Gastrocnemius medialis (tissue), 4 donors: Measurements from ENCODE around the gene PPP1R12B. TPM values are rescaled to one million over a fixed set of nuclear protein-coding genes. Genes with fewer than 3 reads are reported as not detected.
"Not testable (repeated sequence)": the region's sequence is repeated elsewhere in the genome, so short reads cannot be mapped to it uniquely, and the experiment has no call there.

Source experiments
- ATAC-seq, 2 donors: fragments of 150-250 bp; one replicate each; pipeline ENCODE4 v1.9.1; 2016
- DNase-seq, 2 donors: peaks; one replicate each; pipeline ENCODE4 v3.0.0-alpha.2; 2019
- H3K27ac ChIP-seq, 4 donors: fragments of 200-600 bp; sonication (generic); 1 replicate in 1 of 4; 2 replicates in 3 of 4; pipeline ENCODE4 v1.5.1; 2016 to 2018; ENCODE audit warnings: mild to moderate bottlenecking in 2 of 4, moderate library complexity in 1 of 4
- H3K27me3 ChIP-seq, 3 donors: fragments of 200-600 bp; sonication (generic) in 2 of 3; 1 replicate in 1 of 3; 2 replicates in 2 of 3; pipeline versions ENCODE4 v1.5.1 to v1.6.0; 2016 to 2019; ENCODE audit warnings: mild to moderate bottlenecking in 1 of 3, moderate library complexity in 1 of 3
- H3K36me3 ChIP-seq, 2 donors: fragments of 200-600 bp; sonication (generic) in 1 of 2; one replicate each; pipeline ENCODE4 v1.5.1; 2017 to 2018
- H3K4me1 ChIP-seq, 2 donors: fragments of 200-600 bp; sonication (generic) in 1 of 2; one replicate each; pipeline ENCODE4 v1.5.1; 2016 to 2017; ENCODE audit warnings: mild to moderate bottlenecking in 2 of 2
- H3K4me3 ChIP-seq, 4 donors: fragments of 200-600 bp; sonication (generic) in 3 of 4; 1 replicate in 1 of 4; 2 replicates in 3 of 4; pipeline ENCODE4 v1.5.1; 2016 to 2019; ENCODE audit warnings: mild to moderate bottlenecking in 2 of 4
- H3K9me3 ChIP-seq, 3 donors: fragments of 200-600 bp; sonication (generic) in 2 of 3; 1 replicate in 1 of 3; 2 replicates in 2 of 3; pipeline ENCODE4 v1.5.1; 2016 to 2019
- POLR2A ChIP-seq, 2 donors: fragments of 450-650 bp; IDR thresholded peaks; one replicate each; pipeline ENCODE4 v1.6.1; 2017; ENCODE audit warnings: antibody characterized with exemption in 2 of 2, mild to moderate bottlenecking in 2 of 2, moderate library complexity in 2 of 2
- in situ Hi-C, 4 donors: fragments of 200-750 bp; cut with MboI; loops; one replicate each; pipeline versions ENCODE4 v1.15.0 to v1.8.0; 2017; ENCODE audit warnings: low sequenced_read_pairs in 4 of 4
- intact Hi-C: fragments of 100-400 bp; cut with DNase I; formaldehyde crosslinking; loops from one replicate; pipeline ENCODE4 v1.15.1; 2023; ENCODE audit warnings: low total_unique reads
- total RNA-seq, 4 donors: library from RNA; depleted of rRNA; stranded (reverse); fragments of >200 nt; gene quantifications; one replicate each; pipeline versions ENCODE4 v1.1.0 to v1.2.3, GENCODE V29; 2016
- TF ChIP-seq, protein P1 (sequence below), 5 experiments: fragments of 450-650 bp in 3 of 5; fragments of 200-600 bp in 2 of 5; sonication (generic) in 2 of 5; IDR thresholded peaks in 4 of 5; conservative IDR thresholded peaks in 1 of 5; 1 replicate in 4 of 5; 2 replicates in 1 of 5; pipeline ENCODE4 v1.5.1; 2016 to 2019; ENCODE audit warnings: antibody characterized with exemption in 5 of 5, mild to moderate bottlenecking in 3 of 5, moderate library complexity in 3 of 5

The PPP1R12B gene
- total RNA-seq, 4 donors from 2014 or later = 127 to 207 (median 139) TPM

DNA sequence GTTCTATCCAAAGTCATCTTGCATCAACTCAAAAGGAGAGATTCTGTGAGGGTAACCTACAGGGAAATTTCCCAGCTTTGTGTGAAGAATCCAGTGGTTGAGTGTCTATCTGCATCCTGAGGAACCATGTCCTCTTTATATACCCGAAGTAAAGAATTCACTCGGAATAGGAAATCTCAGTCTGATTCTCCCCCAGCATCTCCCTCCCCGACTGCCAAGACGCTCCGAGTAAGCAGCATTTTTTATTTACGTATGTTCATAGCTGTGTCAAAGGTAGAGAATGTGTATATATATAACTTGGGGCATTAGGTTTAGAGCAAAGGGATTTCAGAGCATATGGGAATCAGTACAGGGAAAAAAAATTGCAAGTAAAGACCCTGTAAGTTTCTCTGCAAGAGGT lies 191.5 kb downstream of the PPP1R12B start:
- Histone ChIP-seq H3K4me1 (peaks cover 49 to 64% of the 10 kb centered on the region in 2 donors), H3K36me3 (no peaks in the 10 kb centered on the region), H3K27ac (peak overlapping the region; percentile 62 to 75 (median 67)), H3K4me3 (peak overlapping the region in 3 of 4 donors; percentile 1 to 38 (median 31)), H3K27me3 (no peaks in the 10 kb centered on the region), H3K9me3 (no peaks in the 10 kb centered on the region)
- in situ Hi-C loops (no loop called here), intact Hi-C loops (no loop called here)
- ATAC-seq (no peak), DNase-seq (no peak)
- no peak for TF ChIP-seq POLR2A (IDR thresholded peaks at IDR 0.05)
- TF ChIP-seq, protein P1, sequence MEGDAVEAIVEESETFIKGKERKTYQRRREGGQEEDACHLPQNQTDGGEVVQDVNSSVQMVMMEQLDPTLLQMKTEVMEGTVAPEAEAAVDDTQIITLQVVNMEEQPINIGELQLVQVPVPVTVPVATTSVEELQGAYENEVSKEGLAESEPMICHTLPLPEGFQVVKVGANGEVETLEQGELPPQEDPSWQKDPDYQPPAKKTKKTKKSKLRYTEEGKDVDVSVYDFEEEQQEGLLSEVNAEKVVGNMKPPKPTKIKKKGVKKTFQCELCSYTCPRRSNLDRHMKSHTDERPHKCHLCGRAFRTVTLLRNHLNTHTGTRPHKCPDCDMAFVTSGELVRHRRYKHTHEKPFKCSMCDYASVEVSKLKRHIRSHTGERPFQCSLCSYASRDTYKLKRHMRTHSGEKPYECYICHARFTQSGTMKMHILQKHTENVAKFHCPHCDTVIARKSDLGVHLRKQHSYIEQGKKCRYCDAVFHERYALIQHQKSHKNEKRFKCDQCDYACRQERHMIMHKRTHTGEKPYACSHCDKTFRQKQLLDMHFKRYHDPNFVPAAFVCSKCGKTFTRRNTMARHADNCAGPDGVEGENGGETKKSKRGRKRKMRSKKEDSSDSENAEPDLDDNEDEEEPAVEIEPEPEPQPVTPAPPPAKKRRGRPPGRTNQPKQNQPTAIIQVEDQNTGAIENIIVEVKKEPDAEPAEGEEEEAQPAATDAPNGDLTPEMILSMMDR (IDR thresholded peaks at IDR 0.05 in 4 of 5, conservative IDR thresholded peaks at IDR 0.05 in 1 of 5) = no peak

DNA sequence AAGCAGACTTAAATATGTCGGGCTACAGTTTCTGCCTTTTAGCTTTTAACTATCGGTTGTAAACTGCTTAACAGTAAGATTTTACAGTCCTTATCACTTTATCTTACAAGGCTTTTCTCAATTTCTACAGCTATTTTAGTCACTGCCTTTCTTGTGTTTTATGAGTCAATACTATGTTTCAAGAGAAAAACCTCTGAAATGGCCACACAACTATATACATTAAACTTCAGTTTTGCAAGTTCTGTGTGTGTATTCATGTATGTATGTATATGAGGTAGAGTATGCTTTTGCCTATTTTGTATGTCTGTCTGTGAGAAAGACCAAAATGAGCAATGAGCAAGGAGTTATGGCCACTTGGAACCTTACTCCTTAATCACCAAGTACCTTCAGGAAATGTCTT lies 191.9 kb downstream of the PPP1R12B start:
- no peaks in the 10 kb centered on the region for H3K27me3 ChIP-seq
- no peaks in the 10 kb centered on the region for H3K36me3 ChIP-seq
- H3K27ac ChIP-seq = peak overlapping the region; percentile 62 to 75 (median 67)
- in situ Hi-C loops = no loop called here
- intact Hi-C loops = no loop called here
- DNase-seq = no peak
- no peaks in the 10 kb centered on the region for H3K9me3 ChIP-seq
- TF ChIP-seq, protein P1 (IDR thresholded peaks at IDR 0.05 in 4 of 5, conservative IDR thresholded peaks at IDR 0.05 in 1 of 5) = no peak
- no peak for TF ChIP-seq POLR2A (IDR thresholded peaks at IDR 0.05)
- peak overlapping the region in 1 of 4 donors; percentile 38 for H3K4me3 ChIP-seq
- no peak for ATAC-seq
- H3K4me1 ChIP-seq = peaks cover 54 to 68% of the 10 kb centered on the region in 2 donors

DNA sequence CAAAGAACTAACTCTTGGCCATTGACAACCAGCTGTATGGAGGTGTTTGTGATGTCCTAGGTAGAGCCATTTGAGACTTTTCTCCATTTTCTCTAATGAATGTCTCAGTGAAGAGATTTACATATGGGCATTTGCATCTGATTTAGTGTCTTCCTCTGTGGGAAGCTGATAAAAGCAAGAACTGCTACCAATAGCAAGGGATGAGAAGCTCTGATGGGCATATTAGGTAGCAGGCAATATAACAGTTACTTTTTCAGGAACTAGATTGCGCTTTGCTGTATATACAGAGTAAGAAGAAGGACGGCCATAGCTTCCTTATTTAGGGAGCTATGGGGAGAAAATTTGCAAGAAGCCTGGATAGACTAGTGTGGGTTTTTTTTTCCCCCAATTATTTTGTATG lies 192.4 kb downstream of the PPP1R12B start:
- H3K36me3 ChIP-seq, H3K9me3 ChIP-seq, DNase-seq, in situ Hi-C loops, H3K27me3 ChIP-seq, intact Hi-C loops, ATAC-seq: not testable (repeated sequence)
- H3K4me3 ChIP-seq = peak overlapping the region in 1 of 4 donors; percentile 38
- peak overlapping the region; percentile 62 to 75 (median 67) for H3K27ac ChIP-seq
- H3K4me1 ChIP-seq = peaks cover 58 to 72% of the 10 kb centered on the region in 2 donors

DNA sequence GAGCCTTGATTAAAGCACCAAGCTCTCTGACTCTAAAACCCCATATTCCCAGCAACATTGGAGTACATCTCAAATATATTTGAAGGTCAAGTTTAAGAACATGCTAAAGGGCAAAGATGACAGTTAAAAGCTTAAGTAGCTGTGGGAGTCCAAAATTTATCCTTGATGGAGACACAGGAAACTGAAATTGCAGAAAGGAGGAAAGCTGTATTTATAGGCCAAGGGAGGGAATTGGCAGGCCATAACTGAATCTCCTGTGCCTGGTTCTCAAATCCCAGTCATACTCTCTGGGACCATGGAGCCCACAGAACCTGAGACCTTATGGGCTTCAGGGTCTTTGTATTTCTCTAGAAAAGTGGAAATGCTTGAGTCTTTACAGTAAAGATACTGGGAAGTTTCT lies 193.9 kb downstream of the PPP1R12B start:
- DNase-seq, intact Hi-C loops, H3K9me3 ChIP-seq, H3K27me3 ChIP-seq, ATAC-seq, H3K36me3 ChIP-seq, H3K4me3 ChIP-seq, in situ Hi-C loops: not testable (repeated sequence)
- H3K4me1 ChIP-seq = peaks cover 72 to 88% of the 10 kb centered on the region in 2 donors
- H3K27ac ChIP-seq = peak overlapping the region; percentile 50 to 83 (median 68)

DNA sequence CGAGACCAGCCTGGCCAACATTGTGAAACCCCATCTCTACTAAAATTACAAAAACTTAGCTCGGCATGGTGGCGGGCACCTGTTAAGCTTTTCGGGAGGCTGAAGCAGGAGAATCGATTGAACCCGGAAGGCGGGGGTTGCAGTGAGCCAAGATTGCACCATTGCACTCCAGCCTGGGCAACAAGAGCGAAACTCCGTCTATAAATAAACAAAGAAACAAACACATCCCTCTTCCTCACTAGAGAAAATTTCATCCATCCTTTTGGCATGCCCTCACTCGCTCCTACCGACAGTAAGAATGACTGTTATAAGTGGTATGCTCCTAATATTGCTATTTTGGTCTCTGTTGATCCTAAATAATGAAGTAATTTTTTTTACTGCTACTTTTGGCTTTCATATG lies 195.0 kb downstream of the PPP1R12B start:
- intact Hi-C loops, H3K9me3 ChIP-seq, H3K27me3 ChIP-seq, H3K36me3 ChIP-seq, in situ Hi-C loops: not testable (repeated sequence)
- DNase-seq = peak in 1 of 2 donors; percentile 23
- Histone ChIP-seq H3K27ac (peak overlapping the region; percentile 50 to 83 (median 68)), H3K4me1 (peaks cover 78 to 92% of the 10 kb centered on the region in 2 donors), H3K4me3 (peak overlapping the region in 2 of 4 donors; percentile 9 to 22)
- ATAC-seq = peak; percentile 20 to 43

DNA sequence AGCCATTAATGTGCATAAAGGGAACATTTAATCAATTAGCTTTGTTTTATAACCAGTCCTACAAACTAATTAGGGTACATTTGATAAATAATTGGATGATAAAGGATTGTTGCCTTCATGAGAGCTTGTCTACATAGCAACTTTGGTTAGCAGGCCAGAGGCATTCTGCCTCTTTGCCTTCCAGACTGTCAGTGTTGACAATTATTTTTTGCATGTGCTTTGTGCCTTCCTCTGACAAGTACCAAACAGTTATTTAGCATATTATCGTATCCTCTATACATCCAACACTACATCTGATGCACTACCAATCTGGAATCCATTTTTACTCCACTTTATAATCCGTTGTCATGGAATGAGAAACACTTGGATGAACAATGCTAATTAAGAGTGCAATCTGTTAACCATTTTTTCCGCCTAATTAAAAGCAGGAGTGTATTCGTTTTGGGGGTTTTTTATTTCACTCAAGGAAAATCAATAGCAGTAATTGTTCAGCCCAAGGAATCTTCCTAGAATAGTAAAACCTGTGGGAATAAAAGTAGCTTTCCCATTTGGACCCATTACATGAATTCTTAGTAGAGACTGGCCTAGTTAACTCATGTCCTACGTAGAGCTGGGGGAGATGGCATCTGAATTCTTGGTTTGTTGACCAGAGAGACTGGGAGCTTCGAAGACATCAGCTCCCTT lies 196.4 kb downstream of the PPP1R12B start:
- DNase-seq, ATAC-seq, H3K36me3 ChIP-seq, H3K9me3 ChIP-seq, in situ Hi-C loops, H3K27me3 ChIP-seq, H3K4me3 ChIP-seq: not testable (repeated sequence)
- Histone ChIP-seq H3K27ac (peak overlapping the region; percentile 63 to 83 (median 70)), H3K4me1 (peaks cover 70 to 85% of the 10 kb centered on the region in 2 donors)
- intact Hi-C loops = loop anchor here (5.0 kb wide), 1 partner anchor 42 kb away; no protein-coding TSS in a partner anchor

DNA sequence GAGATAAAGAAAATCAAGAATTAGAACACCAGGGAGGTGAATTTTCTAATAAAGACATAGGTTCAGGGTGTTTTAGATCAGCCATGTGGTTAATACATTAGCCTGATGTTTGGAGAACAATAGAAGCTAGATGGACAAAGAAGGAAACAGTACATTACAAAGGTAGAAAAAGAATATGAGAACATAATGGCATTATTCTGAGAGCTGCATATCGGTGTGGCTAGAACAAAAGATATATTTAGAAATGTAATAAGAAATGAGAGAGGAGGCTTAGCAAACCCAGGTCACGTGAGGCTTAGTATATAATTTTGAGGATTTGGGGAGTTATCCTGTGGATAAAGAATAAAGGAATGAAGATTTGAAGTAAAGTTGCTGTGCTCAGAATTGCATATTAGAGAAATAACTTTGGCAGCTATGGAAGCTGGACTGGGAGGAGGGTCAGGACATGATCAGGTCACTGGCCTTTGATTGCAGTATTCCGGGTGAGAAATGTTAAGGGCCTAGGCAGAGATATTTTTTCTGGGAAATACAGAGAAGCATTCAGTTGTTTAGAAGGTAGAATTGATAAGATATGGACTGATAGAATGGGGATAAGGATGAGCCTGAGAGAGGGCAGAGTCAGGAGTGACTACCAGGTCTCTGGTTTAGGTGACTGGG lies 197.3 kb downstream of the PPP1R12B start:
- H3K4me1 ChIP-seq = peaks cover 66 to 80% of the 10 kb centered on the region in 2 donors
- H3K27me3 ChIP-seq, DNase-seq, H3K36me3 ChIP-seq, H3K4me3 ChIP-seq, in situ Hi-C loops, H3K9me3 ChIP-seq, ATAC-seq: not testable (repeated sequence)
- H3K27ac ChIP-seq = peak overlapping the region; percentile 63 to 83 (median 70)
- intact Hi-C loops = loop anchor here (5.0 kb wide), 1 partner anchor 42 kb away; no protein-coding TSS in a partner anchor

DNA sequence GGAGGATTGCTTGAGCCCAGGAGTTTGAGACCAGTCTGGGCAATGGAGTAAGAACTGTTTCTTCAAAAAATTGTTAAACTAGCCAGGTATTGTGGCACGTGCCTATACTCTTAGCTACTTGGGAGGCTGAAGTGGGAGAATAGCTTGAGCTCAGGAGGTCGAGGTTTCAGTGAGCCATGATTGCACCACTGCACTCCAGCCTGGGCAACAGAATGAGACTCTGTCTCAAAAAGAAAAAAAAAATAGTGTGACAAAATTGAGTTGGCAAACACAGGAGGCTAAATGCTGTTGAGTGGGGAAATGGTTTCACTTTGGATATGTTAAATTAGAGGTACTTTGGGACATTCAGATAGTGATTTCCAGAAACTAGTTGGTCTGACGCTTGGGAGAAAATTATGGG lies 197.9 kb downstream of the PPP1R12B start:
- peak overlapping the region; percentile 63 to 83 (median 70) for H3K27ac ChIP-seq
- H3K4me3 ChIP-seq = not testable (repeated sequence)

DNA sequence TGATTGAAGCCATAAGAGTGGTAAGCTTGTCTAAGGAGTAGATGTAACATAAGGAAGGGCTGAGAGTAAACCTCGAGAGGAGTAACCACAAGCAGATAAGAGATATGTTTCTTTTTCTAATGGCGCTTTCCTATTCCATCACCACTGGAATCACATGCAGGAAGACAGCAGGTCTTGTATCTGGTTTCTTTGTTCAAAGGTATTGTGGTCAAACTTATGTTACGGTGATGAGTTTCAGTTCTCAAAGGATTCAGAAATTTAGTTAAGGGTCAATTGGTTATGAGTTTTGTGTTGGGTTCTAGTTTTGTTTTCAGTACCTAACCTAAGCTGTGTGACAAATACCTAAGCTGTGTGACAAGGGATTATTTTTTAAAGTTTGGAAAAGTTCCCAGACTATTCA lies 198.3 kb downstream of the PPP1R12B start:
- in situ Hi-C loops, H3K4me3 ChIP-seq, DNase-seq, H3K9me3 ChIP-seq, H3K27me3 ChIP-seq, H3K36me3 ChIP-seq: not testable (repeated sequence)
- Histone ChIP-seq H3K4me1 (peaks cover 66 to 79% of the 10 kb centered on the region in 2 donors), H3K27ac (peak overlapping the region; percentile 63 to 83 (median 70))
- intact Hi-C loops = loop anchor here (5.0 kb wide), 1 partner anchor 41 kb away; no protein-coding TSS in a partner anchor
- ATAC-seq = peak; percentile 51 to 55

More for the DNA sequence above, 197.9 kb downstream of the PPP1R12B start:
- peak in 1 of 2 donors; percentile 10 for ATAC-seq
- DNase-seq, H3K9me3 ChIP-seq, H3K27me3 ChIP-seq, H3K36me3 ChIP-seq, in situ Hi-C loops: not testable (repeated sequence)
- intact Hi-C loops = loop anchor here (5.0 kb wide), 1 partner anchor 41 kb away; no protein-coding TSS in a partner anchor
- H3K4me1 ChIP-seq = peaks cover 64 to 78% of the 10 kb centered on the region in 2 donors
